Measurements from ENCODE around the gene FRY. TPM values are rescaled to one million over a fixed set of nuclear protein-coding genes. Genes with fewer than 3 reads are reported as not detected.

The FRY gene
- polyA plus RNA-seq, 2 donors = 2.4 to 4.3 TPM

DNA sequence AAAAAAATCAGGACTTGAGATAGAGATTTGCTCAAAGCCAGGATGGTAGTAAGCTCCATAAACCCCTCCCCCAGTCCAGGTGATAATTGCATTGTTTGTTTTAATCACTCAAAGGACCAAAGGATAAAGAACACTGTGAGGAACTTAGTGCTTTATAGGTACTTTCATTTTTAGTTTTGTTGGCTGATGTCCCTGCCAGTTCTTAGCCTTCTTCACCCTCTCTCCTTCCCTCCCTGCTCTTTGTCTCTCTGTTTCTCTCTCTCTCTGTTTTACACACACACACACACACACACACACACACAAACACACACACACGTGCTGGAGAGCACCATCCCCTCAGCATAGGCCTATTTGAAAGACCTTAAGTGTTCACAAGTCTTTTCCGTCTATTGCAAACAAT is 5.2 kb downstream of the FRY start:
- 51 to 57% methylated on average over 2 of the region's 2 CpGs for WGBS, 2 donors
- Histone ChIP-seq H3K27ac (ENCODE audit: low read depth in 2 of 2, low read length in 1 of 2) (no peak overlapping the region), H3K9me3 (ENCODE audit: control insufficient read depth in 2 of 2, insufficient read depth in 1 of 2, low read depth in 1 of 2, low read length in 1 of 2) (no peaks in the 10 kb centered on the region), H3K4me3 (ENCODE audit: low read depth in 1 of 2, low read length in 2 of 2) (no peak overlapping the region), H3K36me3 (ENCODE audit: control insufficient read depth in 2 of 2, insufficient read depth in 2 of 2, low read length in 1 of 2) (no peaks in the 10 kb centered on the region), H3K4me1 (ENCODE audit: control insufficient read depth in 2 of 2, insufficient read depth in 2 of 2, low read length in 1 of 2) (no peaks in the 10 kb centered on the region), H3K27me3 (ENCODE audit: control insufficient read depth in 1 of 2, insufficient read depth in 2 of 2, low read length in 2 of 2) (no peaks in the 10 kb centered on the region)

DNA sequence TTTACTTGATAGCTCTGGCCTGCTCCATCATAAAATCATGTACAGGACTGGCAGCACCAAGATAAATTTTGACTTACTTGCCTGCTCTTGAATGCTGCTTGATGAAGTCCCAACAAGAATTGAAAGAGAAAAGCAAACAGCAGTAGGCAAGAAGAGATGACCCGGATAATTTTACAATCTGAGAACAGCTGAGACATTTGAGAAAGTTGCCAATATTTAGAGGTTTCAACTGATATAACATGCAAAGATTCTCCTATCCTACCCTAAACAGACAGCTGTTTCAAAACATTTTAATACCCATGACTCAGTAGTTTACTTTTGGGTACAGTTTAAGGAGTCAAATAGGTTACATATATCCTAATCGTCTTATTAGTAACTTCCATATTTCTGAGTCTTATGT is 5.9 kb downstream of the FRY start:
- 41 to 59% methylated on average over 2 of the region's 2 CpGs for WGBS, 2 donors
- Histone ChIP-seq H3K27ac (ENCODE audit: low read depth in 2 of 2, low read length in 1 of 2) (no peak overlapping the region), H3K9me3 (ENCODE audit: control insufficient read depth in 2 of 2, insufficient read depth in 1 of 2, low read depth in 1 of 2, low read length in 1 of 2) (no peaks in the 10 kb centered on the region), H3K4me3 (ENCODE audit: low read depth in 1 of 2, low read length in 2 of 2) (no peak overlapping the region), H3K4me1 (ENCODE audit: control insufficient read depth in 2 of 2, insufficient read depth in 2 of 2, low read length in 1 of 2) (no peaks in the 10 kb centered on the region), H3K36me3 (ENCODE audit: control insufficient read depth in 2 of 2, insufficient read depth in 2 of 2, low read length in 1 of 2) (no peaks in the 10 kb centered on the region), H3K27me3 (ENCODE audit: control insufficient read depth in 1 of 2, insufficient read depth in 2 of 2, low read length in 2 of 2) (no peaks in the 10 kb centered on the region)

DNA sequence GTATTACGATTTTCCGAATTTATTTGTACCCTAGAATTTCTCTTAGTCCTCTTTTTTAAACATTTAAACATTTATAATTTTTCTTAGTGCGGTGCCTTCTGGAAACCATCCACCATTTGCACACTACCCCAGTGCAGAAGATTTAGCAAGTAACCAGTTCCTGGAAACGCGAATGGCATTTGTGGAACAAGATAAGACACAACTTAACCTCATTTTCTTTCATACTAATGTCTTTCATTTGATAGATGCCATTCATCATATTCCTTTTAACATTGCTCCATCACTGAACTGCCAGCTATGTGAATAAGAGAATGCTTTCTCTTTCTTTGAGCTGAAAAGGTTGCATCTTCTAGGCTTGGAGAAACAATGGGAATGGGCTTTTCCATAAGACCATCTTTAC is 6.8 kb downstream of the FRY start:
- no peaks in the 10 kb centered on the region for H3K9me3 ChIP-seq (ENCODE audit: control insufficient read depth in 2 of 2, insufficient read depth in 1 of 2, low read depth in 1 of 2, low read length in 1 of 2)
- no peak overlapping the region for H3K27ac ChIP-seq (ENCODE audit: low read depth in 2 of 2, low read length in 1 of 2)
- no peaks in the 10 kb centered on the region for H3K36me3 ChIP-seq (ENCODE audit: control insufficient read depth in 2 of 2, insufficient read depth in 2 of 2, low read length in 1 of 2)
- H3K4me3 ChIP-seq (ENCODE audit: low read depth in 1 of 2, low read length in 2 of 2) = no peak overlapping the region
- no peaks in the 10 kb centered on the region for H3K4me1 ChIP-seq (ENCODE audit: control insufficient read depth in 2 of 2, insufficient read depth in 2 of 2, low read length in 1 of 2)
- no peaks in the 10 kb centered on the region for H3K27me3 ChIP-seq (ENCODE audit: control insufficient read depth in 1 of 2, insufficient read depth in 2 of 2, low read length in 2 of 2)
- 78 to 80% methylated on average over 5 of the region's 5 CpGs for WGBS, 2 donors

DNA sequence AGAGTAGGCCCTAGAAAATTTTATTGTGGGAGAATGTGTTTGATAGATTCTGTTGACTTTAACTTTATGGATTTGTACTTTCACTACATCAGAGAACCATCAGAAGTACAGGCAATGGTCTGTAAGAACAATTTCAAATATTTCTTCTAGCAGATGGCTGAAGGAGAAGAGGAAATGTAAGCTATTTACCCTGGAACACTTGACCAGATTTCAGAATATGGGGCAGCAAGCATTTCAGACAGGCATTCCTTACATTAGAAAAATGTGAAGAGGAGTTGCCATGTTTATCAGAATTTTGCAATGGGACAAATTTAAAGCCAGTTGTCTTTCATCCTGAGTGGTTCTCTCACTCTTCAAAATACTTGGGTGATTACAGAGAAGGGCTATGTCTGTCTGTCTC is 7.5 kb downstream of the FRY start:
- H3K27me3 ChIP-seq (ENCODE audit: control insufficient read depth in 1 of 2, insufficient read depth in 2 of 2, low read length in 2 of 2) = no peaks in the 10 kb centered on the region
- no peaks in the 10 kb centered on the region for H3K9me3 ChIP-seq (ENCODE audit: control insufficient read depth in 2 of 2, insufficient read depth in 1 of 2, low read depth in 1 of 2, low read length in 1 of 2)
- no peak overlapping the region for H3K27ac ChIP-seq (ENCODE audit: low read depth in 2 of 2, low read length in 1 of 2)
- H3K4me1 ChIP-seq (ENCODE audit: control insufficient read depth in 2 of 2, insufficient read depth in 2 of 2, low read length in 1 of 2) = no peaks in the 10 kb centered on the region
- H3K36me3 ChIP-seq (ENCODE audit: control insufficient read depth in 2 of 2, insufficient read depth in 2 of 2, low read length in 1 of 2) = no peaks in the 10 kb centered on the region
- no peak overlapping the region for H3K4me3 ChIP-seq (ENCODE audit: low read depth in 1 of 2, low read length in 2 of 2)

DNA sequence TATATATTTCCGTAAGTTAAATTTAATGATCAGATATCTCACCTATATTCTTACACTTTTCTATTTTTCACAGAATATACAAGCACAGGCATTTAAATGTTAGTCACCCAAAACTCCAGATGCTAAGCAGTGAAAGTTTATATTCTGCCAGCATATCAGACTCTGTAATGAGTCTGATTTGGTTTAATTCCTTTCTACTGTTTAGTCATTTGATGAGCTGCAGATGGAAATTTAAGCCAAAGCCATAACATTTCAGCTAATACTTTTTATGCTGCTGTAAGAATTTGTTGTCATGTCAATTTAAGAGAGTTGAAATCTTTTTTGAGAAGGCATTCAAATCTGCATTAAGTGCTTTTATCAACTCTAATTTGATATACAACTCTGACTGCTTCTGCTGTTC is 8.0 kb downstream of the FRY start:
- Histone ChIP-seq H3K36me3 (ENCODE audit: control insufficient read depth in 2 of 2, insufficient read depth in 2 of 2, low read length in 1 of 2) (no peaks in the 10 kb centered on the region), H3K4me1 (ENCODE audit: control insufficient read depth in 2 of 2, insufficient read depth in 2 of 2, low read length in 1 of 2) (no peaks in the 10 kb centered on the region), H3K27ac (ENCODE audit: low read depth in 2 of 2, low read length in 1 of 2) (no peak overlapping the region), H3K4me3 (ENCODE audit: low read depth in 1 of 2, low read length in 2 of 2) (no peak overlapping the region), H3K9me3 (ENCODE audit: control insufficient read depth in 2 of 2, insufficient read depth in 1 of 2, low read depth in 1 of 2, low read length in 1 of 2) (no peaks in the 10 kb centered on the region), H3K27me3 (ENCODE audit: control insufficient read depth in 1 of 2, insufficient read depth in 2 of 2, low read length in 2 of 2) (no peaks in the 10 kb centered on the region)
- WGBS, 2 donors = 87 to 91% methylated on average over 1 of the region's 1 CpG

DNA sequence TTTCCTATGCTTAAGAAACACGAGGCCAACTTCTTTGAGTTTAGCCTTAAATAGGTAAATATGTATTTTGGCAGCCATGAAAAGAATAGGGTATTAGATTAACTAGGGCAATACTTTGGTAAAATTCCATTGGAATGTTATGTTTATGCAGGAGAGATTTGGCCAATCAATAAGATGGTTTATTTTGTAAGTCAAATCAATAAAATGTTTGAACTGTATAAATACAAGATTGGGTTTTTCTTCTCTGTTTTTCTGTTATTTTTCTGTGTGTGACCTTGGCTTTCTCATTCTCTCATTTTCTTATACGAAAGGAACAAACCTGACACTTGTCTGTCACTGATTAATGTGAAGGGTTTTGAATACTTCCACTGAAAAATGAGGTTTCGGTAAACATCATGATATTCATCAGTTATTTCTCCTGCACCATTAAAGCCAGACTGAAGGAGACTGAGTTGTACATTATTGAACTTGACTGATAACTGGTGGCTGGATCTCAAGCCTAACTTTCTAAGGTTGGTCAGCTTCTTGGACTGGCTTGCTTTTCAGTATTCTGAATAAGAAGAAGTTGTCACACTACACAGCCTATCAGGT is 8.6 kb downstream of the FRY start:
- no peak overlapping the region for H3K27ac ChIP-seq (ENCODE audit: low read depth in 2 of 2, low read length in 1 of 2)
- no peak overlapping the region for H3K4me3 ChIP-seq (ENCODE audit: low read depth in 1 of 2, low read length in 2 of 2)
- whole genome bisulfite sequencing, 2 donors = 62 to 73% methylated on average over 3 of the region's 3 CpGs
- H3K27me3 ChIP-seq (ENCODE audit: control insufficient read depth in 1 of 2, insufficient read depth in 2 of 2, low read length in 2 of 2) = no peaks in the 10 kb centered on the region
- no peaks in the 10 kb centered on the region for H3K4me1 ChIP-seq (ENCODE audit: control insufficient read depth in 2 of 2, insufficient read depth in 2 of 2, low read length in 1 of 2)
- H3K36me3 ChIP-seq (ENCODE audit: control insufficient read depth in 2 of 2, insufficient read depth in 2 of 2, low read length in 1 of 2) = no peaks in the 10 kb centered on the region
- no peaks in the 10 kb centered on the region for H3K9me3 ChIP-seq (ENCODE audit: control insufficient read depth in 2 of 2, insufficient read depth in 1 of 2, low read depth in 1 of 2, low read length in 1 of 2)

DNA sequence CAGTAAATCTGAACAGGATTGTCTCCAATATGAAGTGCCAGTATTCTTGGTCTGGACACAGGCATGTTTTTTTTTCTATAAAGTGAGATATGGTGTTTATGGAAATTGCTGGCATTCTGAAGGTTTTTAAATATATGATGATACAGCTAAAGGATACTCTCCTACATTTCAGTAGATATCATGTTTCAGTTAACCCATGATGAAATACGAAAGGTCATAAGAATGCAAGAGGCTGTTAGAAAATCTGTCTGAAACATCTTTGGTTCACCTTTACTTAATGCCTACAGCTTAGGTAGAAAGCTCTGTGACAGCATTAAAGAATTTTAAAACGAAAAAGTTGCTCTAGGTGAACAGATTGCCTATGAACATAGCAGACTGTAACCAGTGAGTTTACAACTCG is 9.1 kb downstream of the FRY start:
- H3K27me3 ChIP-seq (ENCODE audit: control insufficient read depth in 1 of 2, insufficient read depth in 2 of 2, low read length in 2 of 2) = no peaks in the 10 kb centered on the region
- H3K4me1 ChIP-seq (ENCODE audit: control insufficient read depth in 2 of 2, insufficient read depth in 2 of 2, low read length in 1 of 2) = no peaks in the 10 kb centered on the region
- 82 to 89% methylated on average over 3 of the region's 3 CpGs for WGBS, 2 donors
- no peaks in the 10 kb centered on the region for H3K36me3 ChIP-seq (ENCODE audit: control insufficient read depth in 2 of 2, insufficient read depth in 2 of 2, low read length in 1 of 2)
- H3K27ac ChIP-seq (ENCODE audit: low read depth in 2 of 2, low read length in 1 of 2) = no peak overlapping the region
- H3K9me3 ChIP-seq (ENCODE audit: control insufficient read depth in 2 of 2, insufficient read depth in 1 of 2, low read depth in 1 of 2, low read length in 1 of 2) = no peaks in the 10 kb centered on the region
- H3K4me3 ChIP-seq (ENCODE audit: low read depth in 1 of 2, low read length in 2 of 2) = no peak overlapping the region

DNA sequence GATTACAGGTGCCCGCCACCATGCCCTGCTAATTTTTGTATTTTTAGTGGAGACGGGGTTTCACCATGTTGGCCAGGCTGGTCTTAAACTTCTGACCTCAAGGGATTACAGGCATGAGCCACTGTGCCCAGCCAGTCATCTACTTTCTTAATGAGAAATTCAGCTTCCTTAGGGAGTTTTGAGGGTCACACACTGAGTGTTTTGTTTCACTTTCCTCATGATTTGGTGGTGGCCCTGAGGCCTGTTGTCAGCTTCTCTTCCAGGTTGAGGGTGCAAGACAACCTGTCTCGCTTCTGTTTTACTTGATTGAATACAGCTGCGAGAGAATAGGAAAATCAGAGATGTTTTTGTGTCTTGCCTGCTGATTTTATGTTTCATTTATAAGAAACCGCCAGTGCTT is 9.9 kb downstream of the FRY start:
- Histone ChIP-seq H3K36me3 (ENCODE audit: control insufficient read depth in 2 of 2, insufficient read depth in 2 of 2, low read length in 1 of 2) (no peaks in the 10 kb centered on the region), H3K27ac (ENCODE audit: low read depth in 2 of 2, low read length in 1 of 2) (no peak overlapping the region), H3K27me3 (ENCODE audit: control insufficient read depth in 1 of 2, insufficient read depth in 2 of 2, low read length in 2 of 2) (no peaks in the 10 kb centered on the region), H3K4me1 (ENCODE audit: control insufficient read depth in 2 of 2, insufficient read depth in 2 of 2, low read length in 1 of 2) (no peaks in the 10 kb centered on the region), H3K9me3 (ENCODE audit: control insufficient read depth in 2 of 2, insufficient read depth in 1 of 2, low read depth in 1 of 2, low read length in 1 of 2) (no peaks in the 10 kb centered on the region), H3K4me3 (ENCODE audit: low read depth in 1 of 2, low read length in 2 of 2) (no peak overlapping the region)
- 84 to 91% methylated on average over 5 of the region's 5 CpGs for WGBS, 2 donors

DNA sequence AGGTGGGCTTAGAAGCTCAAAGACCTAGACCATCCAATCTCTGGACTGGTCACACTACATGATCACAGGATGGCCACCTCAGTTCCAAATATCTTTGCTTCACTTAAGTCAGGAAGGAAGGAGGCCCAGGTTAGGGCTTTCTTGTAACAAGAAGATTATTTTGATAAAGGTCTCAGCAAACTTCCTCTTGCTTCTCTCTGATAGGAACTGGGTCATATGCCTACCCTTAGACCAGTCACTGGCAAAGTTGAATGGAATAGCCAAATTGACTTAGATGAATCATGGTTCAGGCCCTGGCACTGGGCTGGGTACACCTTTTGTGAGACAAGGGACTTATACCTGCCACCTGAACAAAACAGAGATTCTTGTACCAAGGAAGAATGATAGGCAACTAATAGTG is 11.0 kb downstream of the FRY start:
- H3K4me1 ChIP-seq (ENCODE audit: control insufficient read depth in 2 of 2, insufficient read depth in 2 of 2, low read length in 1 of 2) = no peaks in the 10 kb centered on the region
- no peaks in the 10 kb centered on the region for H3K27me3 ChIP-seq (ENCODE audit: control insufficient read depth in 1 of 2, insufficient read depth in 2 of 2, low read length in 2 of 2)
- H3K9me3 ChIP-seq (ENCODE audit: control insufficient read depth in 2 of 2, insufficient read depth in 1 of 2, low read depth in 1 of 2, low read length in 1 of 2) = no peaks in the 10 kb centered on the region
- H3K4me3 ChIP-seq (ENCODE audit: low read depth in 1 of 2, low read length in 2 of 2) = no peak overlapping the region
- no peaks in the 10 kb centered on the region for H3K36me3 ChIP-seq (ENCODE audit: control insufficient read depth in 2 of 2, insufficient read depth in 2 of 2, low read length in 1 of 2)
- H3K27ac ChIP-seq (ENCODE audit: low read depth in 2 of 2, low read length in 1 of 2) = no peak overlapping the region

DNA sequence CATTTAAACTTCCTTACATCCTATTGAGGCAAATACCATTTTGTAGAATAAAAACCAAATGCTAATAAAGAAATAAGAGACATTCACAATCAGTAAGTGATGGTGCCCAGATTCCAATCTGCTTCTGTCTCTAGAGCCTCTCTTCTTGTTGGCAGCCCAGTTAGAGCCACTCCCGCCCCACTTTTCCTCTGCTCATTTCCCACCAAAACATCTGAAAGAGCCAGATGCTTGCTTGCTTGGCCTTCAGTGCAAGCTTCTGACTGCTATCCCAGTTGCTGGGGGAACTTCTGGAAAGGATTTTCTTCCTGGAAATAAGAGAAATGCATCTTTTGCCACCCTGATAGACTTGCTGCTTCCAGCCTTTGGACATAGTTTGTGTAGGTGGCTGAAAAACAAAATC is 12.9 kb downstream of the FRY start:
- Histone ChIP-seq H3K4me3 (ENCODE audit: low read depth in 1 of 2, low read length in 2 of 2) (no peak overlapping the region), H3K9me3 (ENCODE audit: control insufficient read depth in 2 of 2, insufficient read depth in 1 of 2, low read depth in 1 of 2, low read length in 1 of 2) (no peaks in the 10 kb centered on the region), H3K27ac (ENCODE audit: low read depth in 2 of 2, low read length in 1 of 2) (no peak overlapping the region), H3K36me3 (ENCODE audit: control insufficient read depth in 2 of 2, insufficient read depth in 2 of 2, low read length in 1 of 2) (no peaks in the 10 kb centered on the region), H3K4me1 (ENCODE audit: control insufficient read depth in 2 of 2, insufficient read depth in 2 of 2, low read length in 1 of 2) (no peaks in the 10 kb centered on the region), H3K27me3 (ENCODE audit: control insufficient read depth in 1 of 2, insufficient read depth in 2 of 2, low read length in 2 of 2) (no peaks in the 10 kb centered on the region)
- 93 to 96% methylated on average over 1 of the region's 1 CpG for WGBS, 2 donors
